CD4-positive, alpha-beta T cell treated with Interleukin-10 for 1 hour (primary cell): ENCODE data around the gene RAP2A.

Source experiments
- DNase-seq: peaks from one replicate; pipeline ENCODE4 v3.0.0-alpha.2; 2020

The RAP2A gene

DNA sequence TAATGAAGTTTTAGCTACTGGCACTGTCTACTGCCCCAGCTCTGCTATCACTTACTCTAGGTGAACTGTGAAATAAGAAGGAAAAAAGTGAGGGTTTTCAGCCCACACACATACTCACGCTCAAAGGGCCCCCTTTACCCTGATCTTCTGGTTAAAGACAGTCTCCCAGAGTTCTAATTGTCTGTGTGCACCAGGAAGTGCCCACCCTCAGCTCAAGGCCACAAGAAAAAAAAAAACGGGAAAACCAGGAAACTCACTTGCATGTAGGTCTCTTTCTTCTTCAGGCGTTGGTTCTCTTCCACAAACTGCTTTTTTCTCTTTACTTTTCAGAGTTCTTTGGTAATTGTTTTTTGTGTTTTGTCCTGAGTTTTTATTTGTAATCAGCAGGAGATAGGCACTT, 22.1 kb downstream of the RAP2A start:
- DNase-seq, result no peak

- no peak for DNase-seq
Measured at GRCh38 chr13:97459215-97459777, 25.3 kb downstream of the RAP2A start.

GRCh38 chr13:97460004-97460775, 26.2 kb downstream of the RAP2A start:
- no peak for DNase-seq

DNA sequence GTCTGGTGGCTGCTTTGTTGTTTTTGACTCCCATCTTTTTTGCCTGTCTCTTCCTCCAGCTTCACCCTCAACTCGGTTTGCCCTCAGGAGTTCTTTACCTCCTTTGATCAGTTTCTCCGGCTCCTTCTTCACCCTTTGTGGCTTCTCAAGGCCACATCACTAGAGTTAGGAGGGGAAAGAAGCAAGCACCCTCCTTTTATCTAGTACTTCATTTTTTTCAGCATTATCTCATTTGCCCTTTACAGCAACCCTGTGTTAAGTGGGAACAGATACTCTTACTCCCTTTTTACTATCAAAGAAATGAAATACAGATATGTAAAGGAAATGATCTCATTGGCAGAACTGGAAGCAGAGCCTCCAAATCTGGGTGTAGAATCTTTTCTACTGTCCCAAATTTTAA, 26.9 kb downstream of the RAP2A start:
- no peak for DNase-seq

- no peak for DNase-seq
Measured at GRCh38 chr13:97464561-97464960, 30.6 kb downstream of the RAP2A start.

- DNase-seq, result no peak
Measured at GRCh38 chr13:97466722-97467121, 32.8 kb downstream of the RAP2A start.

DNA sequence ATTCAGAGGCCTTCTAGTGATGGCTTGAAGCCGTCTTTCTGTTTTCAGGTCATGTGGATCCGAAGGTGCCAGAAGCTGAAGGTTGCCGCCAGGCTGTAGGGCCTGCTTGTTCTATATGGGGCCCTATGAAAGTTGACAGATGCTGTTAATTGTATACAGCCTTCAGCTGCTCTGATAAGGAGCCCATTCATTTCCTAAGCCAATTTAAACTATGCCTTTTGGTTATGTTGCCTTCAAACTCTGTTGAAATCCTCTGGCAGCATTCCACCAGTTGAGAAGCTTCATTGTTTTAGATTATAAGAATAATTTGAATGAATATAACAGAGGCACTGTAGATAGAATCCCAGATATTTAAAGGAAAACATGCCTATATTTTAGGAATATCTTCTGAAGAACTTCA, 34.4 kb downstream of the RAP2A start:
- no peak for DNase-seq

GRCh38 chr13:97471711-97472110, 37.7 kb downstream of the RAP2A start:
- DNase-seq, result no peak

DNA sequence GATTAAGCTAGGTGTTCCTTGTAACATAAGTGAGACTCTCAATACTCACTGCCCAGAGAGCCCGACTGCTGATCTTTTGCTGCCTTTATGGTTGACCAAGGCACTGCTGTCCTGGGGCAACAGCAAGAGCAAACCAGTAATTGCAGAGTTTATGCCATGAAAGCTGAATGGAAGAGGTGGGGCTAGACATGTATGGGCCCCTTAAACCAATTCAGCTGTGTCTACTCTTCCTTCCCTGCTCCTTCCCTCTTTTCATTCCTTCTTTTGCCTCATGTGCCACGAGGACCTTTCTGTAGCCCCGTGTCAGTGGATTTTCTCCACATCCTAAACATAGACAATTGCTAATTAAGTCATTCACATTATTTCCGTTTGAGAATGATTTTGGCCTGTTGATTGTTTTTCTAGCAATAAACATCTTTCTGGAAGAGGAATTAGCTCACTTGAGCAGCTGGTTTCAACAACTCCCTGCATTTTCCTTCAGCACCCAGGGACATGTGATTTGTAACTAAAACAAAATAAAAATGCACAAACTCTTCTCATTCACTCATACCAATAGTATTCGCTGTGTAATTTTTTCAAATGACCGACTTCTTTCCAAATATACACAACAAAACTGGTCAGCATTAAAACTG, 40.5 kb downstream of the RAP2A start:
- DNase-seq, result no peak

GRCh38 chr13:97475011-97475410, 41.0 kb downstream of the RAP2A start:
- DNase-seq, result no peak

GRCh38 chr13:97477844-97478243, 43.9 kb downstream of the RAP2A start:
- DNase-seq, result no peak

GRCh38 chr13:97478247-97478646, 44.3 kb downstream of the RAP2A start:
- no peak for DNase-seq

GRCh38 chr13:97483465-97483864, 49.5 kb downstream of the RAP2A start:
- no peak for DNase-seq

- DNase-seq, result no peak
Measured at GRCh38 chr13:97484301-97484700, 50.3 kb downstream of the RAP2A start.

DNA sequence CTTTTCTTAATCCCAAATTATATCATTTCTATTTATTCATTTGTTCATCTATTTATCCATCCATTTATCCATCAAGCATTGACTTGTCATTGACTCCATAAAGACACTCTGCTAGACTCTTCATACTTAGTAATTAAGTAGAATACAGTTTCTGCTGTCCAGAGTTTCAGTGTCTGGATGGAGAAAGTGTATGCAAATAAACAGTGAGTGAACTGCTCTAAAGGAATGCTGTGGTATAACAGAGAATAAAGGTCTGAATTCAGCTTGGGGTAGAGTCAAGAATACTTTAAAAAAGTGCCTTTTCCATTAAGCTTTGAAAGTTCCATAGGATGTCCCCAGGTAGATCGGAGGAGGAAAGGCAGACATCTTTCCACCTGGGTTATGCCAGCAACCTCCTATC, 51.4 kb downstream of the RAP2A start:
- DNase-seq, result no peak

GRCh38 chr13:97490702-97491307, 56.8 kb downstream of the RAP2A start:
- no peak for DNase-seq

DNA sequence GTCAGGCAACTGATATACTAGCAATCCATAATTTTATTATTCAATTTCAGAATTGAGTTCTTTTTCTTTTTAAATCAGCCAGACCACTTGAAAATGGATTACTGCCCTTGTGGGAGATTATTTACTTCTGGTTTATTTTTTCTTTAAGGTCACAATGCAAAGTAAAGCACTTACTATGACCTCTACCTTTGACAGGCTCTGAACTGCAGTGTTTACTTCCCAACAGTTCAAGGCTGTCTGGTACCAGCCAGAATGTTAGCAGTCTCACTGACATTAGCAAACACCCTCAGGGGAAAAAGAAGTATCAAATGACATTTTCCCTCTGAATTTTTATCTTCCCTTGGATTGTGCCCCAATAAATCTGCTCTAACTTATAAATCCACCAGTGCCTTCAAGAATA, 57.5 kb downstream of the RAP2A start:
- DNase-seq, result no peak

DNA sequence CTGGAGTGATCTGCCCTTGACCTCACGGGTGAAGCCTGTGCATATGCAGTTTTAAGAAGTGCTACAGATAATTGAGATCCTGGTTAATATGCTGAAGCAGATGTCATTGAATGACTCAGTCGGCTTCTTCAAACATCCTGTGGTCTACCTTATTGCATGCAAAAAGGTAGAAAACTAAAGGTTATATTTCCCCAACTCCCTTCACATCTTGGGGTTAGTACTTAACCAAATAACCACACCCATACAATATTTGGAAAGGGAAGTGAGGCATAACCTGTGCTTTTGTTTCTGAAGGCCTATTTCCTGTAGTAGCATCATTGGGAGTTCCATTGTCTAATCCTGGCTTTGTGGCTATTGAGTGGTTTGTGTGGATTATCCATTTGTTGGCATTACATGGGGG, 58.3 kb downstream of the RAP2A start:
- no peak for DNase-seq

- DNase-seq, result no peak
Measured at GRCh38 chr13:97492684-97493371, 58.9 kb downstream of the RAP2A start.

DNA sequence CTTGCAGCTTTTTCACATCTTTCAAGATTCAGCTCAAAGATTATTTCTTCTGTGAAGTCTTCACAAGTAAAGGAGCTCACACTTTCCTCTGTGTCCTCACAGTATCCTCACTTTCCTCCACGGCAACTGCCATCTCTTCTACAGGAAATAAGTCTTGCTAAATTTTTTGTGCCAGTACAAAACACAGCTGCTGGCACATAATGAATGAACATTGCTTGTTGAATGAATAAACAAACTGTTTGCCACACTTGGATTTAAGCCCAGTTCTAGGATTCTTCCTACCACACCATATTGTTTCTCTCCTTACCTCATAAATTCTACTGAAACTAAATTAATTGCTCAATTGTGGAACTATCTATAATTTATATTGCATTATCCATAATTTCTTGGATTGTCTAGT, 59.5 kb downstream of the RAP2A start:
- DNase-seq, result no peak

DNA sequence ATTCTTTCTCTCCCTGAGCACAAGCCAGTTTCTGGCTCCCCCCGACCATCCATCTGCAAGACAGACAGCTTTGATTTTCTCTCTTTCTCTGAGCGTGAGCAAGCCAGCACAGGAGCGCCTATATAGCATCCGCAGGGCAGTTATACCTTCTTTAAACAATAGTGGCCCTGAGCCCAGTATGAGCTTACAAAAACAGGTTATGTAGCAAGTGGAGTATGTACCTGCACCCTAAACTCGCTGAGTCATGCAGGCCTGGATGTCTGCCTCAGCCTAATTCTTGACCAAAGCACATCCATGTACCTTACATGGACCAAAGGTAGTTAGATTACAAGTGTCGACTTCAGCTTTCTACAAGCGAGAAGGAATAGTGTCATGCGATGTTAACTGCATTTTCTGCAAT, 61.7 kb downstream of the RAP2A start:
- DNase-seq, result no peak

- no peak for DNase-seq
Measured at GRCh38 chr13:97496511-97496910, 62.5 kb downstream of the RAP2A start.

- DNase-seq, result no peak
Measured at GRCh38 chr13:97497400-97497799, 63.4 kb downstream of the RAP2A start.
